Neural cell (in vitro differentiated cells): Measurements from ENCODE around the gene RGP1. TPM values are rescaled to one million over a fixed set of nuclear protein-coding genes. Genes with fewer than 3 reads are reported as not detected.
A peak's percentile ranks its signal among the peaks of the same experiment; 100 is the strongest.

Source experiments
- H2AFZ ChIP-seq: fragments of 200-600, 300-800 bp; sonication (generic), shearing (Covaris generic); 2 replicates; pipeline ENCODE4 v1.6.0; 2014; ENCODE audit warnings: low read depth, mild to moderate bottlenecking, antibody characterized with exemption, low read length, moderate library complexity
- H3F3A ChIP-seq: fragments of 200-600 bp; shearing (Covaris generic); 2 replicates; pipeline ENCODE4 v1.6.1; 2016; ENCODE audit warnings: mild to moderate bottlenecking, moderate library complexity, mixed read lengths, antibody characterized with exemption, low read length; ENCODE audit not compliant: insufficient read depth, poor library complexity, severe bottlenecking
- H3K27ac ChIP-seq: fragments of 200-600, 300-800 bp; sonication (generic), shearing (Covaris generic); 2 replicates; pipeline ENCODE4 v1.5.1; 2014; ENCODE audit warnings: mild to moderate bottlenecking, low read length, moderate library complexity
- H3K27me3 ChIP-seq: fragments of 300-800, 200-600 bp; sonication (generic), shearing (Covaris generic); 2 replicates; pipeline ENCODE4 v1.6.0; 2014; ENCODE audit warnings: mild to moderate bottlenecking, low read depth, low read length, moderate library complexity; ENCODE audit not compliant: insufficient read depth
- H3K36me3 ChIP-seq: fragments of 300-800, 200-600 bp; sonication (generic), shearing (Covaris generic); 2 replicates; pipeline ENCODE4 v1.5.1; 2014; ENCODE audit warnings: mild to moderate bottlenecking, antibody characterized with exemption, low read length, moderate library complexity; ENCODE audit not compliant: insufficient read depth
- H3K4me2 ChIP-seq: fragments of 300-800, 200-600 bp; sonication (generic), shearing (Covaris generic); 2 replicates; pipeline ENCODE4 v1.6.0; 2014; ENCODE audit warnings: mild to moderate bottlenecking, low read length
- H3K4me3 ChIP-seq: fragments of 300-800, 200-600 bp; sonication (generic), shearing (Covaris generic); 2 replicates; pipeline ENCODE4 v1.5.1; 2014; ENCODE audit warnings: mild to moderate bottlenecking, low read length, moderate library complexity
- H3K79me2 ChIP-seq: fragments of 200-600 bp; shearing (Covaris generic); replicated peaks from 2 replicates; pipeline ENCODE4 v1.6.0; 2014; ENCODE audit warnings: mild to moderate bottlenecking, low read length, moderate library complexity; ENCODE audit not compliant: insufficient read depth
- H3K9ac ChIP-seq: fragments of 300-800, 200-600 bp; sonication (generic), shearing (Covaris generic); 2 replicates; pipeline ENCODE4 v1.6.1; 2016; ENCODE audit warnings: mild to moderate bottlenecking, low read length, mixed read lengths
- H3K9me2 ChIP-seq: fragments of 200-600 bp; shearing (Covaris generic); 2 replicates; pipeline ENCODE4 v1.6.1; 2016; ENCODE audit warnings: mild to moderate bottlenecking, low read length, mixed read lengths; ENCODE audit not compliant: insufficient read depth
- H3K9me3 ChIP-seq: fragments of 200-600, 300-800 bp; sonication (generic), shearing (Covaris generic); 2 replicates; pipeline ENCODE4 v1.6.1; 2016; ENCODE audit warnings: mild to moderate bottlenecking, mixed run types, low read length, moderate library complexity, mixed read lengths
- H4K20me1 ChIP-seq: fragments of 200-600 bp; shearing (Covaris generic); 2 replicates; pipeline ENCODE4 v1.6.1; 2016; ENCODE audit warnings: mild to moderate bottlenecking, mixed run types; ENCODE audit not compliant: insufficient read depth
- EP300 ChIP-seq: fragments of 450-650 bp; conservative IDR thresholded peaks from 2 replicates; pipeline ENCODE4 v1.6.1; 2014; ENCODE audit warnings: antibody characterized with exemption, mild to moderate bottlenecking, moderate library complexity; ENCODE audit not compliant: poor library complexity, severe bottlenecking
- EZH2 ChIP-seq: fragments of 200-600, 300-800 bp; shearing (Covaris generic), sonication (generic); IDR thresholded peaks from 2 replicates; pipeline ENCODE4 v1.6.1; 2014; ENCODE audit warnings: antibody characterized with exemption, low read length, borderline replicate concordance, mild to moderate bottlenecking; ENCODE audit not compliant: insufficient read depth, poor library complexity, severe bottlenecking
- MXI1 ChIP-seq: fragments of 450-650 bp; conservative IDR thresholded peaks from 2 replicates; pipeline ENCODE4 v1.6.1; 2014; ENCODE audit warnings: antibody characterized with exemption, mild to moderate bottlenecking; ENCODE audit not compliant: poor library complexity, severe bottlenecking
- POLR2AphosphoS5 ChIP-seq: IDR thresholded peaks from 2 replicates; pipeline ENCODE4 v1.6.1; 2012
- RAD21 ChIP-seq: fragments of 450-650 bp; conservative IDR thresholded peaks from 2 replicates; pipeline ENCODE4 v1.6.1; 2014; ENCODE audit warnings: antibody characterized with exemption, mild to moderate bottlenecking, moderate library complexity
- SMC3 ChIP-seq: fragments of 450-650 bp; conservative IDR thresholded peaks from 2 replicates; pipeline ENCODE4 v1.6.1; 2014; ENCODE audit warnings: antibody characterized with exemption, mild to moderate bottlenecking, moderate library complexity; ENCODE audit not compliant: poor library complexity
- TAF1 ChIP-seq: IDR thresholded peaks from 2 replicates; pipeline ENCODE4 v1.6.1; 2012; ENCODE audit warnings: low read depth
- polyA plus RNA-seq: library from polyadenylated mRNA; depleted of rRNA; stranded (reverse); fragments of >200 nt; gene quantifications from 2 replicates; pipeline ENCODE4 v1.2.3, GENCODE V29; 2014
- TF ChIP-seq, protein P1 (sequence below): fragments of 450-650 bp; IDR thresholded peaks from 2 replicates; pipeline ENCODE4 v1.5.1; 2014; ENCODE audit warnings: antibody characterized with exemption, mild to moderate bottlenecking, moderate library complexity; ENCODE audit not compliant: poor library complexity, severe bottlenecking
- TF ChIP-seq, protein P2 (sequence below): IDR thresholded peaks from 2 replicates; pipeline ENCODE4 v1.6.1; 2012; ENCODE audit warnings: borderline replicate concordance

Gene RGP1
- polyA plus RNA-seq, 1 donor from 2014 or later = 8.1 TPM

DNA sequence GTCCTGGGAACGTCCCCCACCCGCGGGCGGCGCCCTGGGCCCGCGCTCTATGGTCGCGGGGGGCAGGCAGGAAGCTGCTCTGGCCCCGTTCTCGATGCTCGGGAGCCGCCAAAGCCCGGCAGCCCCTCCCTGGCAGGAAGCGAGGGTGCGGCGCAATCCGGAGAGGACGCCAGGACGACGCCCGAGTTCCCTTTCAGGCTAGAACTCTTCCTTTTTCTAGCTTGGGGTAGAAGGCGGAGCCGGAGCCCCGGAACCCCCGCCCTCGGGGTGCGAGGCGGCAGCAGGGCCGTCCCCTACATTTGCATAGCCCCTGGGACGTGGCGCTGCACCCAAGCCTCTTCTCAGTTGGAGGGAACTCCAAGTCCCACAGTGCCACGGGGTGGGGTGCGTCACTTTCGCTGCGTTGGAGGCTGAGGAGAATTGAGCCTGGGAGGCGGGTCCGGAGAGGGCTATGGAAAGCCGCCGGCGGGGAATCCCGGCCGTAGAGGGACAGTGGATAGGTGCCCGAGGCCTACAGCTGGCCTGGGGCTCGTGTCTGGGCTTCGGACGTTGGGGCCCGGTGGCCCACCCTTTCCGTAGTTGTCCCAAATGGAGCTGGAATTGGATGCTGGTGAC lies 16.8 kb upstream of the RGP1 start, which contains the start of the genes CREB3 and TLN1:
CREB3 (plus strand) TSS at position 482 of the 615 bp plus-strand sequence; CDS start at position 589, 107 bp downstream.
TLN1 (minus strand) TSS at position 11 of the 615 bp plus-strand sequence. CDS start 6,501 bp downstream, outside the sequence.
- H3K36me3 ChIP-seq = no peaks in the 10 kb centered on the region
- H3K9me3 ChIP-seq = no peaks in the 10 kb centered on the region
- peaks cover 31% of the 10 kb centered on the region for H3K79me2 ChIP-seq
- no peaks in the 10 kb centered on the region for H3F3A ChIP-seq
- peak within 1 kb of the TSS; percentile 83 for H3K4me2 ChIP-seq
- H3K27me3 ChIP-seq = no peaks in the 10 kb centered on the region
- H4K20me1 ChIP-seq = no peaks in the 10 kb centered on the region
- H2AFZ ChIP-seq = peak within 1 kb of the TSS; percentile 78
- peak within 1 kb of the TSS; percentile 79 for H3K9ac ChIP-seq
- H3K9me2 ChIP-seq = no peaks in the 10 kb centered on the region
- peak within 1 kb of the TSS; percentile 81 for H3K4me3 ChIP-seq
- TF ChIP-seq POLR2AphosphoS5 (peak; percentile 86), SMC3 (peak; percentile 26), RAD21 (peak; percentile 22), TAF1 (no peak), MXI1 (peak; percentile 67), EZH2 (no peak), EP300 (peak; percentile 35)
- TF ChIP-seq, protein P1, sequence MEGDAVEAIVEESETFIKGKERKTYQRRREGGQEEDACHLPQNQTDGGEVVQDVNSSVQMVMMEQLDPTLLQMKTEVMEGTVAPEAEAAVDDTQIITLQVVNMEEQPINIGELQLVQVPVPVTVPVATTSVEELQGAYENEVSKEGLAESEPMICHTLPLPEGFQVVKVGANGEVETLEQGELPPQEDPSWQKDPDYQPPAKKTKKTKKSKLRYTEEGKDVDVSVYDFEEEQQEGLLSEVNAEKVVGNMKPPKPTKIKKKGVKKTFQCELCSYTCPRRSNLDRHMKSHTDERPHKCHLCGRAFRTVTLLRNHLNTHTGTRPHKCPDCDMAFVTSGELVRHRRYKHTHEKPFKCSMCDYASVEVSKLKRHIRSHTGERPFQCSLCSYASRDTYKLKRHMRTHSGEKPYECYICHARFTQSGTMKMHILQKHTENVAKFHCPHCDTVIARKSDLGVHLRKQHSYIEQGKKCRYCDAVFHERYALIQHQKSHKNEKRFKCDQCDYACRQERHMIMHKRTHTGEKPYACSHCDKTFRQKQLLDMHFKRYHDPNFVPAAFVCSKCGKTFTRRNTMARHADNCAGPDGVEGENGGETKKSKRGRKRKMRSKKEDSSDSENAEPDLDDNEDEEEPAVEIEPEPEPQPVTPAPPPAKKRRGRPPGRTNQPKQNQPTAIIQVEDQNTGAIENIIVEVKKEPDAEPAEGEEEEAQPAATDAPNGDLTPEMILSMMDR = peak; percentile 48
- TF ChIP-seq, protein P2, sequence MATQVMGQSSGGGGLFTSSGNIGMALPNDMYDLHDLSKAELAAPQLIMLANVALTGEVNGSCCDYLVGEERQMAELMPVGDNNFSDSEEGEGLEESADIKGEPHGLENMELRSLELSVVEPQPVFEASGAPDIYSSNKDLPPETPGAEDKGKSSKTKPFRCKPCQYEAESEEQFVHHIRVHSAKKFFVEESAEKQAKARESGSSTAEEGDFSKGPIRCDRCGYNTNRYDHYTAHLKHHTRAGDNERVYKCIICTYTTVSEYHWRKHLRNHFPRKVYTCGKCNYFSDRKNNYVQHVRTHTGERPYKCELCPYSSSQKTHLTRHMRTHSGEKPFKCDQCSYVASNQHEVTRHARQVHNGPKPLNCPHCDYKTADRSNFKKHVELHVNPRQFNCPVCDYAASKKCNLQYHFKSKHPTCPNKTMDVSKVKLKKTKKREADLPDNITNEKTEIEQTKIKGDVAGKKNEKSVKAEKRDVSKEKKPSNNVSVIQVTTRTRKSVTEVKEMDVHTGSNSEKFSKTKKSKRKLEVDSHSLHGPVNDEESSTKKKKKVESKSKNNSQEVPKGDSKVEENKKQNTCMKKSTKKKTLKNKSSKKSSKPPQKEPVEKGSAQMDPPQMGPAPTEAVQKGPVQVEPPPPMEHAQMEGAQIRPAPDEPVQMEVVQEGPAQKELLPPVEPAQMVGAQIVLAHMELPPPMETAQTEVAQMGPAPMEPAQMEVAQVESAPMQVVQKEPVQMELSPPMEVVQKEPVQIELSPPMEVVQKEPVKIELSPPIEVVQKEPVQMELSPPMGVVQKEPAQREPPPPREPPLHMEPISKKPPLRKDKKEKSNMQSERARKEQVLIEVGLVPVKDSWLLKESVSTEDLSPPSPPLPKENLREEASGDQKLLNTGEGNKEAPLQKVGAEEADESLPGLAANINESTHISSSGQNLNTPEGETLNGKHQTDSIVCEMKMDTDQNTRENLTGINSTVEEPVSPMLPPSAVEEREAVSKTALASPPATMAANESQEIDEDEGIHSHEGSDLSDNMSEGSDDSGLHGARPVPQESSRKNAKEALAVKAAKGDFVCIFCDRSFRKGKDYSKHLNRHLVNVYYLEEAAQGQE = no peak
- peak within 1 kb of the TSS; percentile 83 for H3K27ac ChIP-seq

DNA sequence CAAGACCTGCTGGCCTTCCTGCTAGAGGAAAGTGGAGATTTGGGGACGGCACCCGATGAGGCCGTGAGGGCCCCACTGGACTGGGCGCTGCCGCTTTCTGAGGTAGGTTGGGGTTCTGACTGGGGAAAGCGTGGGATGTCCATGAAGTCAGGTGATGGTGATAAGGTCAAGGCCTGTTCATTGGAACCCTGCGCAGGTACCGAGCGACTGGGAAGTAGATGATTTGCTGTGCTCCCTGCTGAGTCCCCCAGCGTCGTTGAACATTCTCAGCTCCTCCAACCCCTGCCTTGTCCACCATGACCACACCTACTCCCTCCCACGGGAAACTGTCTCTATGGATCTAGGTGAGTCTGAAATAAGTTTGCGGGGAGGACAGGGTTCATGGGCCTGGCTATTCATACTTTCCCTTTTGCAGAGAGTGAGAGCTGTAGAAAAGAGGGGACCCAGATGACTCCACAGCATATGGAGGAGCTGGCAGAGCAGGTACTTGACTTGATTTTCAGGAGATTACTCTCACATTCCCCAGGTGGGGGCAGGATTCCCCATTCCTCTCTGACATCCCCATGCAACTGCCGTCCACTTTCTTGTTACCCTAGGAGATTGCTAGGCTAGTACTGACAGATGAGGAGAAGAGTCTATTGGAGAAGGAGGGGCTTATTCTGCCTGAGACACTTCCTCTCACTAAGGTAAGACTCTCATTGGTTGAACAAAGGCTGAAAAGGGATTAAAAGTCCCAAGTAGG lies 16.1 kb upstream of the RGP1 start:
- H3K27me3 ChIP-seq = no peaks in the 10 kb centered on the region
- no peaks in the 10 kb centered on the region for H3F3A ChIP-seq
- H3K4me3 ChIP-seq = peak overlapping the region; percentile 81
- H4K20me1 ChIP-seq = no peaks in the 10 kb centered on the region
- H3K4me2 ChIP-seq = peak overlapping the region; percentile 76
- H2AFZ ChIP-seq = peak overlapping the region; percentile 36
- no peaks in the 10 kb centered on the region for H3K36me3 ChIP-seq
- peak overlapping the region; percentile 79 for H3K9ac ChIP-seq
- TF ChIP-seq POLR2AphosphoS5 = no peak
- TF ChIP-seq, protein P2 = no peak
- TF ChIP-seq TAF1 = no peak
- no peak for TF ChIP-seq EZH2
- TF ChIP-seq RAD21 = no peak
- no peak for TF ChIP-seq MXI1
- TF ChIP-seq EP300 = no peak
- H3K79me2 ChIP-seq = peaks cover 31% of the 10 kb centered on the region
- H3K9me3 ChIP-seq = no peaks in the 10 kb centered on the region
- peak overlapping the region; percentile 83 for H3K27ac ChIP-seq
- H3K9me2 ChIP-seq = no peaks in the 10 kb centered on the region
